Thymus (tissue), 11 donors: ENCODE results near the gene FAT1. TPM values are rescaled to one million over a fixed set of nuclear protein-coding genes. Genes with fewer than 3 reads are reported as not detected.

Experiments used
- DNase-seq, 9 donors: peaks; one replicate each; pipeline ENCODE4 v3.0.0-alpha.2; 2013; ENCODE audit warnings: low spot score in 9 of 9, low read depth in 6 of 9, missing footprints in 1 of 9
- H3K27ac ChIP-seq, 2 donors: one replicate each; pipeline ENCODE4 v1.5.1; 2013; ENCODE audit warnings: control low read depth in 1 of 2, low read depth in 1 of 2, low read length in 1 of 2, mild to moderate bottlenecking in 1 of 2, moderate library complexity in 1 of 2
- H3K27me3 ChIP-seq, 2 donors: one replicate each; pipeline ENCODE4 v1.5.1; 2013; ENCODE audit warnings: low read length in 1 of 2; ENCODE audit not compliant: control insufficient read depth in 2 of 2, insufficient read depth in 1 of 2
- H3K36me3 ChIP-seq, 2 donors: one replicate each; pipeline ENCODE4 v1.5.1; 2013; ENCODE audit warnings: low read length in 1 of 2, mild to moderate bottlenecking in 1 of 2, moderate library complexity in 1 of 2; ENCODE audit not compliant: control insufficient read depth in 2 of 2, insufficient read depth in 2 of 2
- H3K4me1 ChIP-seq, 2 donors: one replicate each; pipeline ENCODE4 v1.5.1; 2013; ENCODE audit warnings: low read length in 2 of 2; ENCODE audit not compliant: control insufficient read depth in 2 of 2, insufficient read depth in 2 of 2
- H3K4me3 ChIP-seq, 2 donors: one replicate each; pipeline ENCODE4 v1.5.1; 2013; ENCODE audit warnings: low read length in 2 of 2, control low read depth in 1 of 2, mild to moderate bottlenecking in 1 of 2
- H3K9me3 ChIP-seq, 2 donors: one replicate each; pipeline ENCODE4 v1.5.1; 2013; ENCODE audit warnings: low read length in 1 of 2, mild to moderate bottlenecking in 1 of 2; ENCODE audit not compliant: control insufficient read depth in 2 of 2, insufficient read depth in 1 of 2
- WGBS: extraction: QIAGEN DNeasy Blood & Tissue Kit; methylation state at CpG from one replicate; pipeline ENCODE4 v1.1.7; 2013; 5-methylcytosine and 5-hydroxymethylcytosine counted together
- polyA plus RNA-seq: library from polyadenylated mRNA; stranded (reverse); fragments of 200-250 nt; gene quantifications from one replicate; pipeline ENCODE4 v1.2.3, GENCODE V29; 2013
- total RNA-seq: library from RNA; stranded (reverse); fragments of 120-200 nt; gene quantifications from one replicate; pipeline ENCODE4 v1.2.4, GENCODE V29; 2013
- donor health status: healthy.

FAT1 gene
- total and polyA plus RNA-seq, 2 donors, result 9.0 to 16.1 TPM

DNA sequence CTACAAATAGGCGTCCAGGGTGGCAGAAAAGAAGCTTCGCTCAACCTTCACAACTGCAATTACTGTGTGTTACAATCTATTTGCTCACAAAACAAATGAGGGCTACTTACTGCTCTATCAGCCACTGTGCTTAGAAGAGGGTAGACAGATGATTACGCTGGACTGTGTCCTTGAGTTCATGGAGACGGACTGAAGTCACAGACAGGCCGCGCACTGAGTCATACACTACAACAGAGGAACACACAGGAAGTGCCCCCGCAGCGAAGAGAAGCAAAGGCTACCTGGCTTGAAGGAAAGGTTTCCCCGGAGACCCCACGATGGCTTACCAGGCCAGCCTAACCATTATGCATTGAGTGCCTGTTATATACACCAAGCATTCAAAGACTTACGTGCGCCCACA, 25.6 kb downstream of the FAT1 start:
- Histone ChIP-seq H3K27ac (no peak overlapping the region), H3K36me3 (no peaks in the 10 kb centered on the region), H3K27me3 (no peaks in the 10 kb centered on the region), H3K4me1 (no peaks in the 10 kb centered on the region), H3K9me3 (no peaks in the 10 kb centered on the region), H3K4me3 (no peak overlapping the region)
- DNase-seq, result no peak
- 88% methylated on average over 12 of the region's 12 CpGs for WGBS

- H3K4me1 ChIP-seq, result no peaks in the 10 kb centered on the region
- no peaks in the 10 kb centered on the region for H3K27me3 ChIP-seq
- no peaks in the 10 kb centered on the region for H3K9me3 ChIP-seq
- H3K36me3 ChIP-seq, result no peaks in the 10 kb centered on the region
- no peak overlapping the region for H3K4me3 ChIP-seq
- WGBS, result 94% methylated on average over 4 of the region's 4 CpGs
- DNase-seq, result no peak
- no peak overlapping the region for H3K27ac ChIP-seq
These were observed 28.3 kb downstream of the FAT1 start for GRCh38 chr4:186695392-186695791.

DNA sequence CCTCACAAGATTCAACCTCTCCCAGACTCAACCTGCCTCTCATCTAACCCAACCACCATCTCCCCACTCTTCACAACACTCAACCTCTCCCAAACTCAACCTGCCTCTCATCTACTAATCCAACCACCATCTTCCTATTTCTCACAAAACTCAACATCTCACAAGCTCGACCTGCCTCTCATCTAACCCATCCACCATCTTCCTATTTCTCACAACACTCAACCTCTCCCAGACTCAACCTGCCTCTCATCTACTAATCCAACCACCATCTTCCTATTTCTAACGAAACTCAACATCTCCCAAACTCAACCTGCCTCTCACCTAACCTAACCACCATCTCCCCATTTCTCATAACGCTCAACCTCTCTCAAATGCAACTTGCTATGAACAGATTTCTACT, 29.8 kb downstream of the FAT1 start:
- Histone ChIP-seq H3K36me3 (no peaks in the 10 kb centered on the region), H3K27ac (no peak overlapping the region), H3K9me3 (no peaks in the 10 kb centered on the region), H3K27me3 (no peaks in the 10 kb centered on the region), H3K4me3 (no peak overlapping the region), H3K4me1 (no peaks in the 10 kb centered on the region)
- no peak for DNase-seq
- 80% methylated on average over 3 of the region's 3 CpGs for WGBS

DNA sequence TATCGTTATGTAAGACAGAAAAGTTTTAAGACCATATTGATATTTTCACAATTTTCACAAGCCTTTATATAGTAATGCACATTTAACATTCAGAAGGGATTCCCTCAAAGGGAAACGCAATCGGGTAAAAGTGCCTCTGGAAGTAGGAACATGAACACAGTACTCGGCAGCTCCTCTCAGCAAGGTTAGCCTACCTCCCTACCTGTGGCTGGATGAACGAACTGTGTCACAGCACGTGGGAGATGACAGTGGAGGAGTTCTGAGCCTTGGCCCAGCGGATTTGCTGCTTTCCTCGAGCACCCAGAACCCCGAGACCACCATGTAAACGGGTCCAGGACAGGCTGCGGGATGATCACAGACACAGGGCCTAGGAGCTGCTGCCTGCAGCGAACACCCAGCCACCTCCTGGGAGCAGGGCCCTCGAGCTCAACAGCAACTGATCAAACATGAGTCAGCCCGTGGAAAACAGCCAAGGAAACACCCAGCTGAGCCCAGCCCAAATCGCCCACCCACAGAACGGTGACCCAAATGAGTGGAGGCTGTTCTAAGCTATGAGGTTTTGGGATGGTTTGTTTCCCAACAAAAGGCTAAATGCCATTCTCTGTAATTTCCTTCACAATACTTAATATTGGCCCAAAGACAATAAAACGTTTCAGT, 30.4 kb downstream of the FAT1 start:
- H3K27me3 ChIP-seq, result no peaks in the 10 kb centered on the region
- H3K36me3 ChIP-seq, result no peaks in the 10 kb centered on the region
- WGBS, result 91% methylated on average over 17 of the region's 17 CpGs
- no peak for DNase-seq
- H3K4me1 ChIP-seq, result no peaks in the 10 kb centered on the region
- no peaks in the 10 kb centered on the region for H3K9me3 ChIP-seq
- H3K27ac ChIP-seq, result no peak overlapping the region
- no peak overlapping the region for H3K4me3 ChIP-seq

DNA sequence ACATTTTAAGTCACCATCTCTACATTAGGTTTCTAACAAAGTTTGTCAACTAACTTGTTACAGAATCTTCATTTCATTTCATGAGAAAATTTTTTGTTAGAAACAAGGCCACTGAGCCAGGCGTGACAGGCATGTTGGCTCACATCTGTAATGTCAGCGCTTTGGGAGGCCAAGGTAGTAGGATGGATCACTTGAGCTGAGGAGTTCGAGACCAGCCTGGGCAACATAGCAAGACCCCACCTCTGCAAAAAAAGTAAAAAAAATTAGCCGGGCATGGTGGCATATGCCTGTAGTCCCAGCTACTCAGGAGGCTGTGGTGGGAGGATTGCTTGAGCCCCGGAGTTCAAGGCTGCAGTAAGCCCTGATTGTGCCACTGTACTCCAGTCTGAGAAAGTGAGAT, 32.3 kb downstream of the FAT1 start:
- DNase-seq, result no peak
- Histone ChIP-seq H3K36me3 (no peaks in the 10 kb centered on the region), H3K4me1 (no peaks in the 10 kb centered on the region), H3K9me3 (no peaks in the 10 kb centered on the region), H3K27ac (no peak overlapping the region), H3K4me3 (no peak overlapping the region), H3K27me3 (no peaks in the 10 kb centered on the region)
- 94% methylated on average over 5 of the region's 5 CpGs for WGBS

DNA sequence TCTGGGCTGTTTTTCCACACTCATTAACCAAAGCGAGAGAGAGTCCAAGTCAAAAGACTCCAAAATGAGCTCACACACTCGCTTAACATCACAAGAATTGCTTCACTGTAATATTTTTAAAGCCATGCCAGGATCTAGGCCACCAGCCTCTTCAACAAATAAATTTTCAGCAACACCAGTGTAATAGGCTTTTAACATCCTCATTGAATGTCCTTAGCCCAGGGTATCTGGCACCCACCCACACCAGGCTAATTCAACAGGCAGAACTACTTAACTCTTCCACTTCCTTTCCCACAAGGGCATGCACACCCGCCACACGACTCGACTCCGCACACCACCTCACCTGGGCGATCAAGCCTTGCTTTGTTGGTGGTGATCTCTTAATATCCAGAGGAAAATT, 34.2 kb downstream of the FAT1 start:
- no peaks in the 10 kb centered on the region for H3K36me3 ChIP-seq
- H3K9me3 ChIP-seq, result no peaks in the 10 kb centered on the region
- no peaks in the 10 kb centered on the region for H3K4me1 ChIP-seq
- 85% methylated on average over 7 of the region's 7 CpGs for WGBS
- no peaks in the 10 kb centered on the region for H3K27me3 ChIP-seq
- no peak for DNase-seq
- H3K4me3 ChIP-seq, result no peak overlapping the region
- H3K27ac ChIP-seq, result no peak overlapping the region

DNA sequence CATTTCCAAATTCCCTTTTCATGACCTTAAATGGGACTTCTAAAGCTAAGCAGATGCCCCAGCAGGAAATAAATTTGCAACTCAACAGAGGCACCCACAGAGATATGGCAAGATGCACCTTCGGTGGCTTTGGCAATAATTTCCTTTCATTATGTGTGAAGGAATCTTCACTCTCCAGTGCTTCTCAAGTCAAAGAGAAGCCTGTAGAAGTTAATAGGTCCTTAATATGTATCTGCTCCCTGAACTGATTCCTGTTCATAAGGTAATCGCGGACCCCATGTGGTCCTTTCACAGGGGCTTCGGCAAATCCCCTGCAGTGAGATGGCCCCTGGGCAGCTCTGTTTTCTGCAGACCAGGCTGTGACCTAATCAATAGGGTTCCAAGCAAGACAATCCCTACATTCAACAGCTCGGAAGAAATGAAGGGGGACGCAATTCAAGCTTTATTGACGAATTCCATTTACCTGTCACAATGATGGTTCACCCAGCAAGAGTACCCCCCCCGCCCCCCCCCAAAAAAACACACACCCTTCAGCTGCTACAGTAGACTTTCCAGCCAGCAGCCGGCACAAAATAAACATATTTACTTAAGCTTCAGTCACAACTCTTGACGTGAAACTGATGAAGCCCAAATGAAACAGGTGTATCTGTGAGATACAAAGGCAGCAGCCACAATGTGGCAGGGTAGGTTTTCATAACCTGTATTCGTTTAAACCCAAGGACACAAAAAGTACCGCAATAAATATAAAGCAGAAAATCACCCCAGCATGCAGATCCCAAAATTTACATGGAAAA, 35.3 kb downstream of the FAT1 start:
- DNase-seq, result no peak
- Histone ChIP-seq H3K4me3 (no peak overlapping the region), H3K27me3 (no peaks in the 10 kb centered on the region), H3K27ac (no peak overlapping the region), H3K9me3 (no peaks in the 10 kb centered on the region), H3K4me1 (no peaks in the 10 kb centered on the region), H3K36me3 (no peaks in the 10 kb centered on the region)
- WGBS, result 59% methylated on average over 12 of the region's 12 CpGs

DNA sequence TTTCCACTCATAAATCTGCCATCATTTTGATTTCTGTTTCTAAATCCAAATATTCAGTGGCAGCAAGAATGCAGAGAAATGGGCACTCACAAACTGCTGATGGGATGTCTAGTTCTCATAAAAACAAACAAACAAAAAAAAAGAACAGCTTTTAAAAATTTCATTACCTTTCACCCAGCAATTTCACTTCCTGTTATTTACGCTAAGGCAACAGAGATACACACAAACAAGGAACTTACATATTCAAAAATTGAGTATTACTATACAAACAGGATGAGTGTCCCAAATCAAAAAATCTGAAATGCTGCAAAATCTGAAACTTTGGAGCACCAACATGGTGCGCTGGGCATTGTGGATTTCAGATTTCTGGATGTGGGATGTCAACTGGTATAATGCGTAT, 36.4 kb downstream of the FAT1 start:
- Histone ChIP-seq H3K36me3 (no peaks in the 10 kb centered on the region), H3K27me3 (no peaks in the 10 kb centered on the region), H3K27ac (no peak overlapping the region), H3K4me1 (no peaks in the 10 kb centered on the region), H3K4me3 (no peak overlapping the region), H3K9me3 (no peaks in the 10 kb centered on the region)
- WGBS, result 73% methylated on average over 3 of the region's 3 CpGs
- DNase-seq, result no peak

GRCh38 chr4:186685767-186686183, 37.9 kb downstream of the FAT1 start:
- Histone ChIP-seq H3K9me3 (no peaks in the 10 kb centered on the region), H3K27ac (no peak overlapping the region), H3K4me1 (no peaks in the 10 kb centered on the region), H3K4me3 (no peak overlapping the region), H3K36me3 (no peaks in the 10 kb centered on the region), H3K27me3 (no peaks in the 10 kb centered on the region)
- no peak for DNase-seq
- WGBS, result 87% methylated on average over 2 of the region's 2 CpGs
